ENCODE results near the gene NDUFS6.
"Not testable (repeated sequence)": the region's sequence is repeated elsewhere in the genome, so short reads cannot be mapped to it uniquely, and the experiment has no call there.

Gene NDUFS6

GRCh38 chr5:1831257-1831656 is 30.1 kb downstream of the NDUFS6 start:
- DNase-seq (ENCODE audit: low read depth in 3 of 3, low spot score in 1 of 3) = no peak

- DNase-seq (ENCODE audit: low read depth in 3 of 3, low spot score in 1 of 3) = no peak
Measured at GRCh38 chr5:1831677-1832313, 30.6 kb downstream of the NDUFS6 start.

- no peak for DNase-seq (ENCODE audit: low read depth in 3 of 3, low spot score in 1 of 3)
Measured at GRCh38 chr5:1832511-1833250, 31.5 kb downstream of the NDUFS6 start.

GRCh38 chr5:1833264-1834021 is 32.2 kb downstream of the NDUFS6 start:
- no peak for DNase-seq (ENCODE audit: low read depth in 3 of 3, low spot score in 1 of 3)

- DNase-seq (ENCODE audit: low read depth in 3 of 3, low spot score in 1 of 3) = no peak
Measured at GRCh38 chr5:1834022-1834551, 32.9 kb downstream of the NDUFS6 start.

GRCh38 chr5:1834721-1835429 is 33.7 kb downstream of the NDUFS6 start:
- DNase-seq (ENCODE audit: low read depth in 3 of 3, low spot score in 1 of 3) = no peak

GRCh38 chr5:1835431-1835830 is 34.2 kb downstream of the NDUFS6 start:
- no peak for DNase-seq (ENCODE audit: low read depth in 3 of 3, low spot score in 1 of 3)

GRCh38 chr5:1836176-1836890 is 35.1 kb downstream of the NDUFS6 start:
- DNase-seq (ENCODE audit: low read depth in 3 of 3, low spot score in 1 of 3) = no peak

GRCh38 chr5:1836891-1837880 is 36.0 kb downstream of the NDUFS6 start:
- DNase-seq (ENCODE audit: low read depth in 3 of 3, low spot score in 1 of 3) = no peak

GRCh38 chr5:1838013-1838412 is 36.8 kb downstream of the NDUFS6 start:
- DNase-seq (ENCODE audit: low read depth in 3 of 3, low spot score in 1 of 3) = no peak

- no peak for DNase-seq (ENCODE audit: low read depth in 3 of 3, low spot score in 1 of 3)
Measured at GRCh38 chr5:1840071-1840547, 38.9 kb downstream of the NDUFS6 start.

GRCh38 chr5:1840741-1841521 is 39.7 kb downstream of the NDUFS6 start:
- no peak for DNase-seq (ENCODE audit: low read depth in 3 of 3, low spot score in 1 of 3)

- DNase-seq (ENCODE audit: low read depth in 3 of 3, low spot score in 1 of 3) = no peak
Measured at GRCh38 chr5:1842004-1842819, 41.0 kb downstream of the NDUFS6 start.

GRCh38 chr5:1843761-1844160 is 42.6 kb downstream of the NDUFS6 start:
- not testable (repeated sequence) for DNase-seq (ENCODE audit: low read depth in 3 of 3, low spot score in 1 of 3)

GRCh38 chr5:1844708-1845436 is 43.7 kb downstream of the NDUFS6 start:
- DNase-seq (ENCODE audit: low read depth in 3 of 3, low spot score in 1 of 3) = no peak

- no peak for DNase-seq (ENCODE audit: low read depth in 3 of 3, low spot score in 1 of 3)
Measured at GRCh38 chr5:1845696-1846095, 44.5 kb downstream of the NDUFS6 start.

GRCh38 chr5:1846583-1846982 is 45.4 kb downstream of the NDUFS6 start:
- DNase-seq (ENCODE audit: low read depth in 3 of 3, low spot score in 1 of 3) = no peak
